ENCODE results near the gene RPLP2.

GRCh38 chr11:847876-848275, 38.1 kb downstream of the RPLP2 start:
- TF ChIP-seq POLR2AphosphoS5 (IDR thresholded peaks at IDR 0.05; ENCODE audit: low read depth, low read length) (no peak), POLR2A (IDR thresholded peaks at IDR 0.05; ENCODE audit: low read depth, low read length) (no peak), TAF1 (IDR thresholded peaks at IDR 0.05; ENCODE audit: borderline replicate concordance, low read depth, low read length) (no peak)

All from GM12892 (cell line).